ENCODE measurements around the gene PAQR5. TPM values are rescaled to one million over a fixed set of nuclear protein-coding genes. Genes with fewer than 3 reads are reported as not detected.

Gene PAQR5
- total and polyA plus RNA-seq, 2 donors (not counting 3 experiments of a cell fraction or from before 2014, with no cell fraction given), result 0.08 to 0.09 TPM

DNA sequence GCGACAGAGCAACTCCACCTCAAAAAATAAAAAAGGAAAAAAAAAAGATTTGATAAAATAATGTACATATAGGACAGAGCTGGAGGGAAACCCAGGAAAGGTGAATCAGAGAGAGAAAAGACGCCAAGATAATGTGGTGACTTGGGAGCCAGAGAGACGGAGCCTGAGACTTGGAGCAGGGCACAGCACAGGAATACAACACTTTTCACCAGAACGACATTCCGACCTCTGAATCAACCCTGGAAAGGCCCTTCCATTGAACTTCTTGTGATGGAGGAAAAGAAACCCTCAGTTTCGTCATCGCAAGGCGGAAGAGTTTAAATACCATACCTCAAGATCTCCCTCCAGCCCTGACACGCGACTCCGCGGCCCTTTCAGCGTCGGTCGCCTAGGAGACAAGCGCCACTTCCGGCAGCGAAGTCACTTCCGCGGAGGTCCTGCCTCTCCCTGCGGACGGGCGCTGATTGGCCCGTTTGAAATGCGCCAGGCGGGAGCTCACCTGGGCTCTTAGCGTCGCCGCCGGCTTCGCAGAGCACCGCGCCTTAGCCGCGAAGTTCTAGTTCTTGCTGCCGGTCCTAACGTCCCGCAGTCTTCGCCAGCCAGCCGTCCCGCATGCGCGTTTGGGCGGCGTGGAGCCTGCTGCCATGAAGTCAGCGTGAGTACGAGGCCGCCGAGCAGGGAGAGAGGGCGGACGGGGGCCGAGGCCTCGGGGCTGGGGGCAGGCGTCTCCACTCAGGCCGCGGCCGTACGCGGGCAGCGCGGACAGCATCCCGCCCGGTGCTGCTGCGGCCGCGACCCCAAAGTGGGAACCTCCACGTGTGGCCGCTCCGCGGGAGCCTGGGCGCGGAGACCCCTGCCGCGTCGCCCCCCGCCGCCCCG, 115.3 kb downstream of the PAQR5 start, which contains the start of gene KIF23:
Gene KIF23 (plus strand): TSS at position 528 of the 879 bp plus-strand sequence. CDS start 117 bp downstream, at position 645.
- Histone ChIP-seq H3K4me2 (ENCODE audit: insufficient read depth, low read length) (peak within 1 kb of the TSS; percentile 91), H3K27me3 (ENCODE audit: control insufficient read depth in 2 of 2, insufficient read depth in 2 of 2, low read length in 2 of 2) (no peaks in the 10 kb centered on the region), H2AFZ (ENCODE audit: low read depth, low read length) (peak within 1 kb of the TSS; percentile 92), H3K9ac (replicated peaks; ENCODE audit: extremely low read depth, insufficient read depth, low read length) (peak within 1 kb of the TSS; percentile 89), H3K27ac (ENCODE audit: insufficient read depth, low read depth, low read length) (peak within 1 kb of the TSS; percentile 54), H3K36me3 (ENCODE audit: control insufficient read depth in 2 of 2, extremely low read depth in 1 of 2, insufficient read depth in 2 of 2, low read length in 2 of 2) (peaks cover 0 to 3% of the 10 kb centered on the region in 2 experiments), H3K4me3 (replicated peaks in 1 of 3; ENCODE audit: insufficient read depth in 1 of 3, low read depth in 1 of 3, low read length in 3 of 3) (peak within 1 kb of the TSS; percentile 93 to 94 (median 93)), H3K79me2 (ENCODE audit: control insufficient read depth, insufficient read depth, low read length) (peaks cover 44% of the 10 kb centered on the region), H3K9me1 (replicated peaks; ENCODE audit: control insufficient read depth, extremely low read depth, insufficient read depth, low read length) (no peaks in the 10 kb centered on the region), H3K9me3 (replicated peaks; ENCODE audit: control insufficient read depth, insufficient read depth, low read length) (no peaks in the 10 kb centered on the region), H4K20me1 (replicated peaks; ENCODE audit: control insufficient read depth, extremely low read depth, insufficient read depth, low read length) (no peaks in the 10 kb centered on the region), H3K4me1 (ENCODE audit: control insufficient read depth, extremely low read depth, insufficient read depth, low read length) (peaks cover 17% of the 10 kb centered on the region)
- ChIA-PET POLR2A (interaction anchor here (1.0 to 2.2 kb wide), 2 partner anchors 38 to 260 kb away, joined by 3 to 12 read pairs; partner anchors contain the start of gene RPLP1), CTCF (interaction anchor here (0.7 to 1.4 kb wide), 7 partner anchors 18 to 355 kb away, joined by 3 to 7 read pairs (median 4); partner anchors contain the start of gene RPLP1)
- BruUV-seq (replicated peaks), result no TSS peak
- peak; percentile 96 for FAIRE-seq
- dilution Hi-C loops (cut with MboI; ENCODE audit: extremely low pct_ligation_motif_present, low sequenced_read_pairs), result no loop called here
- TF ChIP-seq FOS (IDR thresholded peaks at IDR 0.05; ENCODE audit: borderline replicate concordance, insufficient read depth, low read length) (no peak), POLR2AphosphoS5 (IDR thresholded peaks at IDR 0.05; ENCODE audit: insufficient read depth, low read depth, low read length) (peak; percentile 73), CTCF (IDR thresholded peaks at IDR 0.05; ENCODE audit: extremely low read depth in 1 of 2, insufficient read depth in 1 of 2, low read depth in 1 of 2, low read length in 2 of 2) (no peak), POLR2A (IDR thresholded peaks at IDR 0.05; ENCODE audit: low read depth, low read length) (peak; percentile 40)
- TF ChIP-seq, protein P1, sequence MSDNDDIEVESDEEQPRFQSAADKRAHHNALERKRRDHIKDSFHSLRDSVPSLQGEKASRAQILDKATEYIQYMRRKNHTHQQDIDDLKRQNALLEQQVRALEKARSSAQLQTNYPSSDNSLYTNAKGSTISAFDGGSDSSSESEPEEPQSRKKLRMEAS (IDR thresholded peaks at IDR 0.05; ENCODE audit: insufficient read depth, insufficient read length), result peak; percentile 65
- DNase-seq (ENCODE audit: low read depth, low spot score), result peak; percentile 93
- intact Hi-C loops (cut with micrococcal nuclease), result loop anchor here (1.0 to 2.0 kb wide), 4 partner anchors 38 to 355 kb away; partner anchors contain the start of genes GLCE and RPLP1

Measured in endothelial cell of umbilical vein (primary cell).